Breast epithelium (tissue), 3 donors: ENCODE measurements around the gene CAV2.

ENCODE experiments used
- POLR2A ChIP-seq: fragments of 450-650 bp; IDR thresholded peaks from one replicate; pipeline ENCODE4 v1.6.1; 2016; ENCODE audit warnings: antibody characterized with exemption, mild to moderate bottlenecking, moderate library complexity
- TF ChIP-seq, protein P1 (sequence below), 3 donors: fragments of 450-650 bp; IDR thresholded peaks; one replicate each; pipeline ENCODE4 v1.5.1; 2016 to 2017; ENCODE audit warnings: antibody characterized with exemption in 3 of 3, mild to moderate bottlenecking in 3 of 3, moderate library complexity in 3 of 3

DNA sequence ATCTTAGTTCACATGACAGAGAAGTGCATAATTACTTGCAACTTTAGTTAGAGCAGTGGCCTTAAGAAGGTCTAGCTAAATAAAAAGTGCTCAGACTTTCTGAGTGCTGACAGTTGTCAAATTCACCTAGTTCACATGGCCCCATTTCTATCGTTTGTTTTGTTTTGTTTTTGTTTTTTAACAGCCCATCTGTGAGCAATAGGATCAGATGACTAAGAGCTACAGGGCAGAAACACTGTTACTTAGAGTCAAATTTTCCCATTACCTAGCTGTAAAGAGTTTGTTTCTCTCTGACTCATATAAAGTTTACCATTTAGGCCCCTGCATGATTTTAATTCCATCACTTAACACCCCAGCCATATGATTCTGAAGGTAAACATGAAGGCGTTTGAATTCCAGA is 44.1 kb downstream of the CAV2 start:
- TF ChIP-seq, protein P1, sequence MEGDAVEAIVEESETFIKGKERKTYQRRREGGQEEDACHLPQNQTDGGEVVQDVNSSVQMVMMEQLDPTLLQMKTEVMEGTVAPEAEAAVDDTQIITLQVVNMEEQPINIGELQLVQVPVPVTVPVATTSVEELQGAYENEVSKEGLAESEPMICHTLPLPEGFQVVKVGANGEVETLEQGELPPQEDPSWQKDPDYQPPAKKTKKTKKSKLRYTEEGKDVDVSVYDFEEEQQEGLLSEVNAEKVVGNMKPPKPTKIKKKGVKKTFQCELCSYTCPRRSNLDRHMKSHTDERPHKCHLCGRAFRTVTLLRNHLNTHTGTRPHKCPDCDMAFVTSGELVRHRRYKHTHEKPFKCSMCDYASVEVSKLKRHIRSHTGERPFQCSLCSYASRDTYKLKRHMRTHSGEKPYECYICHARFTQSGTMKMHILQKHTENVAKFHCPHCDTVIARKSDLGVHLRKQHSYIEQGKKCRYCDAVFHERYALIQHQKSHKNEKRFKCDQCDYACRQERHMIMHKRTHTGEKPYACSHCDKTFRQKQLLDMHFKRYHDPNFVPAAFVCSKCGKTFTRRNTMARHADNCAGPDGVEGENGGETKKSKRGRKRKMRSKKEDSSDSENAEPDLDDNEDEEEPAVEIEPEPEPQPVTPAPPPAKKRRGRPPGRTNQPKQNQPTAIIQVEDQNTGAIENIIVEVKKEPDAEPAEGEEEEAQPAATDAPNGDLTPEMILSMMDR (IDR thresholded peaks at IDR 0.05) = no peak
- no peak for TF ChIP-seq POLR2A
